Liver (tissue), 9 donors: Measurements from ENCODE around the gene CSRP1. TPM values are rescaled to one million over a fixed set of nuclear protein-coding genes. Genes with fewer than 3 reads are reported as not detected.

Source experiments
- DNase-seq: peaks from one replicate; pipeline ENCODE4 v3.0.0-alpha.2; 2017; ENCODE audit warnings: low spot score
- H3K27ac ChIP-seq, 2 donors: one replicate each; pipeline ENCODE4 v1.7.0; 2013; ENCODE audit warnings: inconsistent platforms in 2 of 2, low read length in 2 of 2, control low read depth in 1 of 2, low read depth in 1 of 2, mild to moderate bottlenecking in 1 of 2
- H3K27me3 ChIP-seq, 4 donors: one replicate each; pipeline versions ENCODE4 v1.6.1 to v1.7.0; 2013; ENCODE audit warnings: low read length in 3 of 4, inconsistent platforms in 1 of 4, mild to moderate bottlenecking in 1 of 4, moderate library complexity in 1 of 4; ENCODE audit not compliant: control insufficient read depth in 4 of 4, insufficient read depth in 4 of 4
- H3K36me3 ChIP-seq, 4 donors: one replicate each; pipeline versions ENCODE4 v1.6.1 to v1.7.0; 2013; ENCODE audit warnings: low read length in 3 of 4, mild to moderate bottlenecking in 3 of 4, low read depth in 1 of 4, moderate library complexity in 1 of 4; ENCODE audit not compliant: control insufficient read depth in 4 of 4, insufficient read depth in 3 of 4
- H3K4me1 ChIP-seq, 4 donors: one replicate each; pipeline versions ENCODE4 v1.6.1 to v1.7.0; 2013; ENCODE audit warnings: low read length in 3 of 4, mild to moderate bottlenecking in 3 of 4, moderate library complexity in 1 of 4; ENCODE audit not compliant: control insufficient read depth in 4 of 4, insufficient read depth in 4 of 4
- H3K4me3 ChIP-seq, 3 donors: one replicate each; pipeline versions ENCODE4 v1.6.1 to v1.7.0; 2013; ENCODE audit warnings: low read length in 3 of 3, control low read depth in 1 of 3, low read depth in 1 of 3, mild to moderate bottlenecking in 1 of 3
- H3K9ac ChIP-seq, 2 donors: one replicate each; pipeline ENCODE4 v1.7.0; 2013; ENCODE audit warnings: low read length in 2 of 2, mild to moderate bottlenecking in 2 of 2, moderate library complexity in 2 of 2, control low read depth in 1 of 2, low read depth in 1 of 2
- H3K9me3 ChIP-seq, 4 donors: one replicate each; pipeline versions ENCODE4 v1.6.1 to v1.7.0; 2013; ENCODE audit warnings: low read length in 3 of 4; ENCODE audit not compliant: control insufficient read depth in 4 of 4
- EGR1 ChIP-seq, 2 donors: IDR thresholded peaks; 2 replicates each; pipeline ENCODE4 v1.6.1; 2016 to 2018; ENCODE audit warnings: antibody characterized with exemption in 2 of 2, low read depth in 2 of 2
- FOXA1 ChIP-seq: IDR thresholded peaks from 2 replicates; pipeline ENCODE4 v1.6.1; 2016; ENCODE audit warnings: antibody characterized with exemption
- FOXA2 ChIP-seq: IDR thresholded peaks from 2 replicates; pipeline ENCODE4 v1.6.1; 2016; ENCODE audit warnings: antibody characterized with exemption
- GABPA ChIP-seq, 2 donors: IDR thresholded peaks in 1 of 2; conservative IDR thresholded peaks in 1 of 2; 2 replicates each; pipeline ENCODE4 v1.6.1; 2016; ENCODE audit warnings: antibody characterized with exemption in 2 of 2, mild to moderate bottlenecking in 1 of 2, moderate library complexity in 1 of 2
- HNF4A ChIP-seq, 2 donors: conservative IDR thresholded peaks; 2 replicates each; pipeline ENCODE4 v1.6.1; 2016; ENCODE audit warnings: antibody characterized with exemption in 2 of 2, mild to moderate bottlenecking in 2 of 2
- HNF4G ChIP-seq: IDR thresholded peaks from 2 replicates; pipeline ENCODE4 v1.6.1; 2016; ENCODE audit warnings: antibody characterized with exemption
- JUND ChIP-seq, 2 donors: IDR thresholded peaks; 2 replicates each; pipeline ENCODE4 v1.6.1; 2016; ENCODE audit warnings: antibody characterized with exemption in 2 of 2
- NR2F2 ChIP-seq: IDR thresholded peaks from 2 replicates; pipeline ENCODE4 v1.6.1; 2016; ENCODE audit warnings: antibody characterized with exemption
- RAD21 ChIP-seq, 2 donors: IDR thresholded peaks; 2 replicates each; pipeline ENCODE4 v1.6.1; 2016; ENCODE audit warnings: antibody characterized with exemption in 2 of 2, mild to moderate bottlenecking in 2 of 2
- RXRA ChIP-seq, 2 donors: IDR thresholded peaks; 2 replicates each; pipeline ENCODE4 v1.6.1; 2017 to 2018; ENCODE audit warnings: antibody characterized with exemption in 2 of 2, mild to moderate bottlenecking in 1 of 2
- SP1 ChIP-seq: IDR thresholded peaks from 2 replicates; pipeline ENCODE4 v1.6.1; 2018; ENCODE audit warnings: antibody characterized with exemption, mild to moderate bottlenecking
- TAF1 ChIP-seq: conservative IDR thresholded peaks from 2 replicates; pipeline ENCODE4 v1.6.1; 2016; ENCODE audit warnings: antibody characterized with exemption, mild to moderate bottlenecking
- YY1 ChIP-seq: IDR thresholded peaks from 2 replicates; pipeline ENCODE4 v1.6.1; 2016; ENCODE audit warnings: antibody characterized with exemption, mild to moderate bottlenecking
- WGBS: extraction: QIAGEN DNeasy Blood & Tissue Kit; methylation state at CpG from one replicate; pipeline ENCODE4 v1.1.7; 2013; 5-methylcytosine and 5-hydroxymethylcytosine counted together
- polyA plus RNA-seq, 2 donors: library from polyadenylated mRNA; stranded (reverse) in 1 of 2; unstranded in 1 of 2; fragments of 200-250 nt in 1 of 2; fragments of >200 nt in 1 of 2; fragmentation: Nextera tagmentation in 1 of 2; extraction: Ambion mirVana in 1 of 2; gene quantifications; one replicate each; pipeline versions ENCODE4 v1.2.1 to v1.2.3, GENCODE V29; 2013 to 2015
- total RNA-seq, 2 donors: library from RNA; depleted of rRNA; stranded (reverse); fragments of >200 nt; gene quantifications; one replicate each; pipeline ENCODE4 v1.2.3, GENCODE V29; 2014
- TF ChIP-seq, protein P1 (sequence below): IDR thresholded peaks from 2 replicates; pipeline ENCODE4 v1.6.1; 2016; ENCODE audit warnings: antibody characterized with exemption
- TF ChIP-seq, protein P2 (sequence below): IDR thresholded peaks from 2 replicates; pipeline ENCODE4 v1.6.1; 2016; ENCODE audit warnings: antibody characterized with exemption, mild to moderate bottlenecking
- TF ChIP-seq, protein P3 (sequence below): fragments of 150-350 bp; IDR thresholded peaks from 2 replicates; pipeline ENCODE4 v1.5.1; 2017; ENCODE audit warnings: improper control_type of control experiment, low read depth, low read length; ENCODE audit not compliant: missing input control
- TF ChIP-seq, protein P4 (sequence below): IDR thresholded peaks from 2 replicates; pipeline ENCODE4 v1.6.1; 2016; ENCODE audit warnings: antibody characterized with exemption
- TF ChIP-seq, protein P5 (sequence below): IDR thresholded peaks from 2 replicates; pipeline ENCODE4 v1.6.1; 2016; ENCODE audit warnings: antibody characterized with exemption
- donor health status: healthy.
- donor health status: healthy.
- donor health status: healthy.
- donor health status: healthy.
- donor health status: healthy.

The CSRP1 gene
- total and polyA plus RNA-seq, 4 donors = 42.7 to 96.9 (median 68.3) TPM

- Histone ChIP-seq H3K27ac (no peak overlapping the region), H3K36me3 (peaks cover 0 to 21% (median 8%) of the 10 kb centered on the region in 4 donors), H3K4me1 (peaks cover 3 to 19% (median 15%) of the 10 kb centered on the region in 4 donors), H3K9ac (no peak overlapping the region), H3K27me3 (no peaks in the 10 kb centered on the region), H3K4me3 (peak overlapping the region in 1 of 3 donors; percentile 34), H3K9me3 (no peaks in the 10 kb centered on the region)
- TF ChIP-seq YY1 = peak; percentile 61
- no peak for TF ChIP-seq EGR1 (IDR thresholded peaks at IDR 0.05; ENCODE audit: low read depth in 2 of 2)
- TF ChIP-seq NR2F2 = no peak
- TF ChIP-seq TAF1 = peak; percentile 36
- TF ChIP-seq HNF4A (conservative IDR thresholded peaks at IDR 0.05) = no peak
- TF ChIP-seq, protein P1, sequence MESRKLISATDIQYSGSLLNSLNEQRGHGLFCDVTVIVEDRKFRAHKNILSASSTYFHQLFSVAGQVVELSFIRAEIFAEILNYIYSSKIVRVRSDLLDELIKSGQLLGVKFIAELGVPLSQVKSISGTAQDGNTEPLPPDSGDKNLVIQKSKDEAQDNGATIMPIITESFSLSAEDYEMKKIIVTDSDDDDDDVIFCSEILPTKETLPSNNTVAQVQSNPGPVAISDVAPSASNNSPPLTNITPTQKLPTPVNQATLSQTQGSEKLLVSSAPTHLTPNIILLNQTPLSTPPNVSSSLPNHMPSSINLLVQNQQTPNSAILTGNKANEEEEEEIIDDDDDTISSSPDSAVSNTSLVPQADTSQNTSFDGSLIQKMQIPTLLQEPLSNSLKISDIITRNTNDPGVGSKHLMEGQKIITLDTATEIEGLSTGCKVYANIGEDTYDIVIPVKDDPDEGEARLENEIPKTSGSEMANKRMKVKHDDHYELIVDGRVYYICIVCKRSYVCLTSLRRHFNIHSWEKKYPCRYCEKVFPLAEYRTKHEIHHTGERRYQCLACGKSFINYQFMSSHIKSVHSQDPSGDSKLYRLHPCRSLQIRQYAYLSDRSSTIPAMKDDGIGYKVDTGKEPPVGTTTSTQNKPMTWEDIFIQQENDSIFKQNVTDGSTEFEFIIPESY = no peak
- no peak for TF ChIP-seq FOXA1
- TF ChIP-seq, protein P2, sequence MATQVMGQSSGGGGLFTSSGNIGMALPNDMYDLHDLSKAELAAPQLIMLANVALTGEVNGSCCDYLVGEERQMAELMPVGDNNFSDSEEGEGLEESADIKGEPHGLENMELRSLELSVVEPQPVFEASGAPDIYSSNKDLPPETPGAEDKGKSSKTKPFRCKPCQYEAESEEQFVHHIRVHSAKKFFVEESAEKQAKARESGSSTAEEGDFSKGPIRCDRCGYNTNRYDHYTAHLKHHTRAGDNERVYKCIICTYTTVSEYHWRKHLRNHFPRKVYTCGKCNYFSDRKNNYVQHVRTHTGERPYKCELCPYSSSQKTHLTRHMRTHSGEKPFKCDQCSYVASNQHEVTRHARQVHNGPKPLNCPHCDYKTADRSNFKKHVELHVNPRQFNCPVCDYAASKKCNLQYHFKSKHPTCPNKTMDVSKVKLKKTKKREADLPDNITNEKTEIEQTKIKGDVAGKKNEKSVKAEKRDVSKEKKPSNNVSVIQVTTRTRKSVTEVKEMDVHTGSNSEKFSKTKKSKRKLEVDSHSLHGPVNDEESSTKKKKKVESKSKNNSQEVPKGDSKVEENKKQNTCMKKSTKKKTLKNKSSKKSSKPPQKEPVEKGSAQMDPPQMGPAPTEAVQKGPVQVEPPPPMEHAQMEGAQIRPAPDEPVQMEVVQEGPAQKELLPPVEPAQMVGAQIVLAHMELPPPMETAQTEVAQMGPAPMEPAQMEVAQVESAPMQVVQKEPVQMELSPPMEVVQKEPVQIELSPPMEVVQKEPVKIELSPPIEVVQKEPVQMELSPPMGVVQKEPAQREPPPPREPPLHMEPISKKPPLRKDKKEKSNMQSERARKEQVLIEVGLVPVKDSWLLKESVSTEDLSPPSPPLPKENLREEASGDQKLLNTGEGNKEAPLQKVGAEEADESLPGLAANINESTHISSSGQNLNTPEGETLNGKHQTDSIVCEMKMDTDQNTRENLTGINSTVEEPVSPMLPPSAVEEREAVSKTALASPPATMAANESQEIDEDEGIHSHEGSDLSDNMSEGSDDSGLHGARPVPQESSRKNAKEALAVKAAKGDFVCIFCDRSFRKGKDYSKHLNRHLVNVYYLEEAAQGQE = peak; percentile 30
- TF ChIP-seq, protein P3, sequence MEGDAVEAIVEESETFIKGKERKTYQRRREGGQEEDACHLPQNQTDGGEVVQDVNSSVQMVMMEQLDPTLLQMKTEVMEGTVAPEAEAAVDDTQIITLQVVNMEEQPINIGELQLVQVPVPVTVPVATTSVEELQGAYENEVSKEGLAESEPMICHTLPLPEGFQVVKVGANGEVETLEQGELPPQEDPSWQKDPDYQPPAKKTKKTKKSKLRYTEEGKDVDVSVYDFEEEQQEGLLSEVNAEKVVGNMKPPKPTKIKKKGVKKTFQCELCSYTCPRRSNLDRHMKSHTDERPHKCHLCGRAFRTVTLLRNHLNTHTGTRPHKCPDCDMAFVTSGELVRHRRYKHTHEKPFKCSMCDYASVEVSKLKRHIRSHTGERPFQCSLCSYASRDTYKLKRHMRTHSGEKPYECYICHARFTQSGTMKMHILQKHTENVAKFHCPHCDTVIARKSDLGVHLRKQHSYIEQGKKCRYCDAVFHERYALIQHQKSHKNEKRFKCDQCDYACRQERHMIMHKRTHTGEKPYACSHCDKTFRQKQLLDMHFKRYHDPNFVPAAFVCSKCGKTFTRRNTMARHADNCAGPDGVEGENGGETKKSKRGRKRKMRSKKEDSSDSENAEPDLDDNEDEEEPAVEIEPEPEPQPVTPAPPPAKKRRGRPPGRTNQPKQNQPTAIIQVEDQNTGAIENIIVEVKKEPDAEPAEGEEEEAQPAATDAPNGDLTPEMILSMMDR = no peak
- no peak for TF ChIP-seq GABPA (IDR thresholded peaks at IDR 0.05 in 1 of 2, conservative IDR thresholded peaks at IDR 0.05 in 1 of 2)
- TF ChIP-seq HNF4G = no peak
- TF ChIP-seq, protein P4, sequence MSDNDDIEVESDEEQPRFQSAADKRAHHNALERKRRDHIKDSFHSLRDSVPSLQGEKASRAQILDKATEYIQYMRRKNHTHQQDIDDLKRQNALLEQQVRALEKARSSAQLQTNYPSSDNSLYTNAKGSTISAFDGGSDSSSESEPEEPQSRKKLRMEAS = no peak
- no peak for TF ChIP-seq RAD21 (IDR thresholded peaks at IDR 0.05)
- TF ChIP-seq FOXA2 = no peak
- TF ChIP-seq, protein P5, sequence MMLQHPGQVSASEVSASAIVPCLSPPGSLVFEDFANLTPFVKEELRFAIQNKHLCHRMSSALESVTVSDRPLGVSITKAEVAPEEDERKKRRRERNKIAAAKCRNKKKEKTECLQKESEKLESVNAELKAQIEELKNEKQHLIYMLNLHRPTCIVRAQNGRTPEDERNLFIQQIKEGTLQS = no peak
- TF ChIP-seq RXRA (IDR thresholded peaks at IDR 0.05) = no peak
- peak; percentile 7 for TF ChIP-seq SP1
- TF ChIP-seq JUND (IDR thresholded peaks at IDR 0.05) = no peak
- peak; percentile 73 for DNase-seq
- 7% methylated on average over 37 of the region's 37 CpGs for WGBS
These were observed 26.5 kb downstream of the CSRP1 start for GRCh38 chr1:201480231-201481003.
